SK-N-SH treated with all-trans-retinoic acid at 6 μM for 48 hours (cell line): ENCODE data around the gene CBX7.

Experiments
- ATAC-seq: fragments of 200-7000 bp; cut with Tn5 transposase; 3 replicates; pipeline ENCODE4 v1.9.1; 2020; ENCODE audit warnings: mild to moderate bottlenecking, moderate library complexity
- BACH2 ChIP-seq: fragments of 250-450 bp; sonication (Bioruptor Pico); IDR thresholded peaks from 2 replicates; pipeline ENCODE4 v1.9.0; 2021; ENCODE audit warnings: mild to moderate bottlenecking, borderline replicate concordance
- CREB5 ChIP-seq: fragments of 250-450 bp; sonication (Bioruptor Pico); IDR thresholded peaks from 2 replicates; pipeline ENCODE4 v1.5.1; 2020; ENCODE audit warnings: low read depth, mild to moderate bottlenecking, moderate library complexity
- CSDC2 ChIP-seq: fragments of 250-450 bp; sonication (Bioruptor Pico); IDR thresholded peaks from 2 replicates; pipeline ENCODE4 v1.5.0; 2020; ENCODE audit warnings: mild to moderate bottlenecking, moderate library complexity
- CSRNP3 ChIP-seq: fragments of 250-450 bp; sonication (Bioruptor Pico); IDR thresholded peaks from 2 replicates; pipeline ENCODE4 v1.5.1; 2021; ENCODE audit warnings: mild to moderate bottlenecking, moderate library complexity
- ESRRG ChIP-seq: fragments of 250-450 bp; sonication (Bioruptor Pico); IDR thresholded peaks from 2 replicates; pipeline ENCODE4 v1.6.1; 2021; ENCODE audit warnings: mild to moderate bottlenecking
- GLIS3 ChIP-seq: fragments of 250-450 bp; sonication (Bioruptor Pico); IDR thresholded peaks from 2 replicates; pipeline ENCODE4 v1.5.0; 2020; ENCODE audit warnings: mild to moderate bottlenecking, moderate library complexity
- ISL1 ChIP-seq: fragments of 250-450 bp; sonication (Bioruptor Pico); IDR thresholded peaks from 2 replicates; pipeline ENCODE4 v2.1.2; 2022; ENCODE audit warnings: mild to moderate bottlenecking, moderate library complexity
- OSR1 ChIP-seq: fragments of 250-450 bp; sonication (Bioruptor Pico); IDR thresholded peaks from 2 replicates; pipeline ENCODE4 v1.8.0; 2022; ENCODE audit warnings: moderate library complexity, mild to moderate bottlenecking, inconsistent platforms
- PATZ1 ChIP-seq: fragments of 250-450 bp; sonication (Bioruptor Pico); IDR thresholded peaks from 2 replicates; pipeline ENCODE4 v1.8.0; 2020; ENCODE audit warnings: mild to moderate bottlenecking, moderate library complexity, borderline replicate concordance
- POU6F1 ChIP-seq: fragments of 250-450 bp; sonication (Bioruptor Pico); IDR thresholded peaks from 2 replicates; pipeline ENCODE4 v1.8.0; 2021; ENCODE audit warnings: low read depth, mild to moderate bottlenecking, moderate library complexity, borderline replicate concordance
- PPARA ChIP-seq: fragments of 250-450 bp; sonication (Bioruptor Pico); IDR thresholded peaks from 2 replicates; pipeline ENCODE4 v1.5.0; 2020; ENCODE audit warnings: mild to moderate bottlenecking, borderline replicate concordance
- RARB ChIP-seq: fragments of 250-450 bp; sonication (Bioruptor Pico); IDR thresholded peaks from 2 replicates; pipeline ENCODE4 v1.8.0; 2021; ENCODE audit warnings: mild to moderate bottlenecking, moderate library complexity
- SNAI2 ChIP-seq: fragments of 250-450 bp; sonication (Bioruptor Pico); IDR thresholded peaks from 2 replicates; pipeline ENCODE4 v1.5.0; 2020; ENCODE audit warnings: mild to moderate bottlenecking, moderate library complexity
- TCF4 ChIP-seq: fragments of 250-450 bp; sonication (Bioruptor Pico); IDR thresholded peaks from 2 replicates; pipeline ENCODE4 v1.8.0; 2021; ENCODE audit warnings: mild to moderate bottlenecking, moderate library complexity, borderline replicate concordance
- TOX ChIP-seq: fragments of 250-450 bp; sonication (Bioruptor Pico); IDR thresholded peaks from 2 replicates; pipeline ENCODE4 v1.8.0; 2021; ENCODE audit warnings: mild to moderate bottlenecking, moderate library complexity, borderline replicate concordance
- TSHZ2 ChIP-seq: fragments of 250-450 bp; sonication (Bioruptor Pico); IDR thresholded peaks from 2 replicates; pipeline ENCODE4 v1.5.0; 2020; ENCODE audit warnings: mild to moderate bottlenecking, moderate library complexity
- ZFP3 ChIP-seq: fragments of 250-450 bp; sonication (Bioruptor Pico); IDR thresholded peaks from 2 replicates; pipeline ENCODE4 v1.5.0; 2020; ENCODE audit warnings: mild to moderate bottlenecking, moderate library complexity
- ZFP30 ChIP-seq: fragments of 450-650 bp; formaldehyde crosslinking; IDR thresholded peaks from 2 replicates; pipeline ENCODE4 v1.5.0; 2022; ENCODE audit warnings: mild to moderate bottlenecking, moderate library complexity
- ZNF565 ChIP-seq: fragments of 450-650 bp; formaldehyde crosslinking; conservative IDR thresholded peaks from 2 replicates; pipeline ENCODE4 v1.5.0; 2020; ENCODE audit warnings: low read depth, mild to moderate bottlenecking, moderate library complexity
- ZNF8 ChIP-seq: fragments of 450-650 bp; formaldehyde crosslinking; IDR thresholded peaks from 2 replicates; pipeline ENCODE4 v1.5.0; 2020; ENCODE audit warnings: mild to moderate bottlenecking, moderate library complexity

Gene CBX7

GRCh38 chr22:39108487-39108886 lies 44.0 kb downstream of the CBX7 start:
- ATAC-seq: no peak

GRCh38 chr22:39106326-39106725 lies 46.2 kb downstream of the CBX7 start:
- no peak for ATAC-seq
- no peak for TF ChIP-seq CSRNP3 (CRISPR knock-in tag)
- no peak for TF ChIP-seq CREB5 (CRISPR knock-in tag)
- no peak for TF ChIP-seq PPARA (CRISPR knock-in tag)
- TF ChIP-seq POU6F1 (CRISPR knock-in tag): no peak
- TF ChIP-seq TSHZ2 (CRISPR knock-in tag): no peak
- no peak for TF ChIP-seq ZNF565
- no peak for TF ChIP-seq ESRRG (CRISPR knock-in tag)
- TF ChIP-seq RARB (CRISPR knock-in tag): no peak
- no peak for TF ChIP-seq SNAI2 (CRISPR knock-in tag)
- TF ChIP-seq TCF4: no peak
- TF ChIP-seq OSR1 (CRISPR knock-in tag): no peak
- TF ChIP-seq GLIS3: no peak
- no peak for TF ChIP-seq ZFP30 (CRISPR knock-in tag)
- no peak for TF ChIP-seq CSDC2
- TF ChIP-seq BACH2 (CRISPR knock-in tag): no peak
- TF ChIP-seq, all 23 proteins: peak for 0

More at GRCh38 chr22:39108487-39108886, 44.0 kb downstream of the CBX7 start:
- TF ChIP-seq BACH2 (CRISPR knock-in tag): no peak
- no peak for TF ChIP-seq POU6F1 (CRISPR knock-in tag)
- no peak for TF ChIP-seq CREB5 (CRISPR knock-in tag)
- TF ChIP-seq ZFP3 (CRISPR knock-in tag): no peak

GRCh38 chr22:39103431-39103830 lies 49.0 kb downstream of the CBX7 start:
- ATAC-seq: no peak
- no peak for TF ChIP-seq TOX (CRISPR knock-in tag)
- no peak for TF ChIP-seq SNAI2 (CRISPR knock-in tag)
- TF ChIP-seq PATZ1 (CRISPR knock-in tag): no peak
- TF ChIP-seq ZNF565: no peak
- no peak for TF ChIP-seq GLIS3
- no peak for TF ChIP-seq ZNF8 (CRISPR knock-in tag)
- no peak for TF ChIP-seq TCF4
- TF ChIP-seq PPARA (CRISPR knock-in tag): no peak
- TF ChIP-seq ISL1 (CRISPR knock-in tag): no peak
- TF ChIP-seq ZFP3 (CRISPR knock-in tag): no peak
- TF ChIP-seq OSR1 (CRISPR knock-in tag): no peak
